NCI-H774 (cell line): ENCODE results near the gene LAMA5.

Experiments
- DNase-seq: peaks from one replicate; lab custom pipeline; 2025; lab: John Stamatoyannopoulos, UW

Gene LAMA5

GRCh38 chr20:62344092-62344491 lies 23.0 kb downstream of the LAMA5 start:
- DNase-seq, result no peak

GRCh38 chr20:62342910-62343309 lies 24.2 kb downstream of the LAMA5 start:
- peak; percentile 32 for DNase-seq

- DNase-seq, result no peak
Observed at GRCh38 chr20:62339647-62340062, 27.5 kb downstream of the LAMA5 start.

- no peak for DNase-seq
Observed at GRCh38 chr20:62338294-62338620, 28.9 kb downstream of the LAMA5 start.

- no peak for DNase-seq
Observed at GRCh38 chr20:62337558-62338293, 29.4 kb downstream of the LAMA5 start.

GRCh38 chr20:62336775-62337557 lies 30.1 kb downstream of the LAMA5 start:
- DNase-seq, result no peak

GRCh38 chr20:62336329-62336728 lies 30.8 kb downstream of the LAMA5 start:
- no peak for DNase-seq

GRCh38 chr20:62335532-62335931 lies 31.6 kb downstream of the LAMA5 start:
- no peak for DNase-seq

GRCh38 chr20:62334881-62335280 lies 32.2 kb downstream of the LAMA5 start:
- no peak for DNase-seq

GRCh38 chr20:62333820-62334595 lies 33.1 kb downstream of the LAMA5 start:
- no peak for DNase-seq

GRCh38 chr20:62332989-62333819 lies 33.9 kb downstream of the LAMA5 start:
- no peak for DNase-seq

- no peak for DNase-seq
Observed at GRCh38 chr20:62332421-62332820, 34.7 kb downstream of the LAMA5 start.

GRCh38 chr20:62331347-62331746 lies 35.8 kb downstream of the LAMA5 start:
- DNase-seq, result no peak

- no peak for DNase-seq
Observed at GRCh38 chr20:62330576-62331317, 36.4 kb downstream of the LAMA5 start.

- DNase-seq, result no peak
Observed at GRCh38 chr20:62329389-62330377, 37.4 kb downstream of the LAMA5 start.

GRCh38 chr20:62328684-62329388 lies 38.3 kb downstream of the LAMA5 start:
- DNase-seq, result no peak

- DNase-seq, result no peak
Observed at GRCh38 chr20:62327726-62328495, 39.2 kb downstream of the LAMA5 start.

GRCh38 chr20:62326959-62327725 lies 40.0 kb downstream of the LAMA5 start:
- no peak for DNase-seq
